ENCODE measurements around the gene CYP24A1.

- peak in 1 of 2 donors; percentile 15 for TF ChIP-seq CTCF (IDR thresholded peaks at IDR 0.05)
- TF ChIP-seq POLR2A (IDR thresholded peaks at IDR 0.05) = no peak
- TF ChIP-seq POLR2AphosphoS5 (IDR thresholded peaks at IDR 0.05) = no peak
These were observed 21.1 kb upstream of the CYP24A1 start for GRCh38 chr20:54194724-54195438.

Data from suprapubic skin (tissue), 4 donors.